Body of pancreas (tissue), 4 donors: ENCODE results near the gene PBOV1.

Experiments
- CTCF ChIP-seq, 7 experiments: fragments of 450-650 bp in 4 of 7; fragments of 200-600 bp in 3 of 7; sonication (generic) in 3 of 7; IDR thresholded peaks; one replicate each; pipeline ENCODE4 v1.5.1; 2016 to 2019; ENCODE audit warnings: antibody characterized with exemption in 7 of 7
- POLR2A ChIP-seq, 3 donors: fragments of 450-650 bp; IDR thresholded peaks; one replicate each; pipeline ENCODE4 v1.6.1; 2016; ENCODE audit warnings: antibody characterized with exemption in 3 of 3, mild to moderate bottlenecking in 2 of 3

GRCh38 chr6:138230759-138231380 is 12.6 kb upstream of the PBOV1 start:
- TF ChIP-seq CTCF (IDR thresholded peaks at IDR 0.05) (no peak), POLR2A (IDR thresholded peaks at IDR 0.05) (no peak)
